Right lobe of liver (tissue), 4 donors: ENCODE results near the gene MRPL24.

Experiments
- POLR2A ChIP-seq: fragments of 450-650 bp; IDR thresholded peaks from one replicate; pipeline ENCODE4 v1.6.1; 2017; ENCODE audit warnings: antibody characterized with exemption, mild to moderate bottlenecking
- TF ChIP-seq, protein P1 (sequence below), 4 donors: fragments of 200-600 bp in 3 of 4; fragments of 450-650 bp in 1 of 4; IDR thresholded peaks; one replicate each; pipeline versions ENCODE4 v1.5.1 to v1.8.0; 2016 to 2022; ENCODE audit warnings: antibody characterized with exemption in 4 of 4, mild to moderate bottlenecking in 2 of 4
- donor health status: DM: no; HTN: no; CAD: no.
- donor health status: DM: no; HTN: no; CAD: no.
- donor health status: DM: no; HTN: yes; CAD: no.

GRCh38 chr1:156691191-156691590 is 49.7 kb downstream of the MRPL24 start:
- TF ChIP-seq, protein P1, sequence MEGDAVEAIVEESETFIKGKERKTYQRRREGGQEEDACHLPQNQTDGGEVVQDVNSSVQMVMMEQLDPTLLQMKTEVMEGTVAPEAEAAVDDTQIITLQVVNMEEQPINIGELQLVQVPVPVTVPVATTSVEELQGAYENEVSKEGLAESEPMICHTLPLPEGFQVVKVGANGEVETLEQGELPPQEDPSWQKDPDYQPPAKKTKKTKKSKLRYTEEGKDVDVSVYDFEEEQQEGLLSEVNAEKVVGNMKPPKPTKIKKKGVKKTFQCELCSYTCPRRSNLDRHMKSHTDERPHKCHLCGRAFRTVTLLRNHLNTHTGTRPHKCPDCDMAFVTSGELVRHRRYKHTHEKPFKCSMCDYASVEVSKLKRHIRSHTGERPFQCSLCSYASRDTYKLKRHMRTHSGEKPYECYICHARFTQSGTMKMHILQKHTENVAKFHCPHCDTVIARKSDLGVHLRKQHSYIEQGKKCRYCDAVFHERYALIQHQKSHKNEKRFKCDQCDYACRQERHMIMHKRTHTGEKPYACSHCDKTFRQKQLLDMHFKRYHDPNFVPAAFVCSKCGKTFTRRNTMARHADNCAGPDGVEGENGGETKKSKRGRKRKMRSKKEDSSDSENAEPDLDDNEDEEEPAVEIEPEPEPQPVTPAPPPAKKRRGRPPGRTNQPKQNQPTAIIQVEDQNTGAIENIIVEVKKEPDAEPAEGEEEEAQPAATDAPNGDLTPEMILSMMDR (IDR thresholded peaks at IDR 0.05) = no peak
- TF ChIP-seq POLR2A = no peak
